DMS79 (cell line): Measurements from ENCODE around the gene SRPRA.

Experiments
- DNase-seq: peaks from one replicate; lab custom pipeline; 2025; lab: John Stamatoyannopoulos, UW

The SRPRA gene

GRCh38 chr11:126229858-126230540 is 38.7 kb downstream of the SRPRA start:
- DNase-seq, result no peak

GRCh38 chr11:126226334-126227084 is 42.2 kb downstream of the SRPRA start:
- DNase-seq, result no peak

- no peak for DNase-seq
Observed at GRCh38 chr11:126225295-126225665, 43.4 kb downstream of the SRPRA start.

GRCh38 chr11:126224647-126225294 is 43.9 kb downstream of the SRPRA start:
- peak; percentile 77 for DNase-seq

GRCh38 chr11:126219547-126219946 is 49.1 kb downstream of the SRPRA start:
- no peak for DNase-seq

- DNase-seq, result no peak
Observed at GRCh38 chr11:126217491-126217890, 51.2 kb downstream of the SRPRA start.

- no peak for DNase-seq
Observed at GRCh38 chr11:126216526-126217305, 52.0 kb downstream of the SRPRA start.

- no peak for DNase-seq
Observed at GRCh38 chr11:126214841-126215240, 53.9 kb downstream of the SRPRA start.

- DNase-seq, result no peak
Observed at GRCh38 chr11:126214441-126214840, 54.3 kb downstream of the SRPRA start.
